Fibroblast of skin of left biceps (primary cell): ENCODE results near the gene QSOX2.
"Not testable (repeated sequence)": the region's sequence is repeated elsewhere in the genome, so short reads cannot be mapped to it uniquely, and the experiment has no call there.

Source experiments
- DNase-seq, 2 experiments: peaks; one replicate each; pipeline ENCODE4 v3.0.0-alpha.2; 2013; ENCODE audit warnings: low read depth in 2 of 2

Gene QSOX2

GRCh38 chr9:136266641-136267040 is 21.0 kb upstream of the QSOX2 start:
- DNase-seq = not testable (repeated sequence)

DNA sequence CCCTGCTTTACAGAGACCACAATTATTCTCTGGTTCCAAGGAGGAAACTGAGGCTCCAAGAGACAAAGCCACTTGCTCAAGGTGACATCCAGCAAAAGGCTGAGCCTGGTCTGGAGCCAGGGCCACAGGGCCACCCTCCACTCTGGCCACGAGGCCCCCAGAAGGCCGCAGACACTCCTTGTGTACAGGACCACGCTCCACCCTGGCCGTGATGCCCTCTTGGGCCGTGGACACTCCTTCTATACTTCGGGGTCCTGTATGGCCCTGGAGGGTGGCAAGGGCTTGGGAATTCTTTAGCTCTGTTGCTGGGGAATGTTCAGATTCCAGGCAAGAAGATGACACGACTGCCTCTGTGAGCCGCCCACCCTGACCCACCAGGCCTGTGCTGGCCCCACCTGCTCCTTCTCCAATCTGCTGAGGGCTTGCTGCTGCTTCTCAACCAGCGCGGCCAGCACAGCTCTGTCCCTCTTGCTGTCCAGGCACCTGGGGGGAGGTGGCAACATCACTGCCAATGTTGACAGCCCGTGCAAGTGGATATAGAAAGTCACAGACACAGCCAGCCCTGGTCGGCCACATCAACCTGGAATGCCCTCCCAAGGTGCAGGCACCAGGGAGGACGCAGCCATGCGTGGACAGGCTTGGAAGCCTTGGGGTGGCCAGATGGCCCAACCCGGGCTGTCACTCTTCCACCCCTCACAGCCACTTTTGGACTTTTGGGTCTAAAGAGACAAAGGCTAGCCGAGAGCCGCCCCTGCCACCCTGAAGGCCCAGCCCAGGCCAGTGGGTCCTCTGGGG is 20.1 kb upstream of the QSOX2 start:
- no peak for DNase-seq

- no peak for DNase-seq
Observed at GRCh38 chr9:136264441-136265405, 19.1 kb upstream of the QSOX2 start.

DNA sequence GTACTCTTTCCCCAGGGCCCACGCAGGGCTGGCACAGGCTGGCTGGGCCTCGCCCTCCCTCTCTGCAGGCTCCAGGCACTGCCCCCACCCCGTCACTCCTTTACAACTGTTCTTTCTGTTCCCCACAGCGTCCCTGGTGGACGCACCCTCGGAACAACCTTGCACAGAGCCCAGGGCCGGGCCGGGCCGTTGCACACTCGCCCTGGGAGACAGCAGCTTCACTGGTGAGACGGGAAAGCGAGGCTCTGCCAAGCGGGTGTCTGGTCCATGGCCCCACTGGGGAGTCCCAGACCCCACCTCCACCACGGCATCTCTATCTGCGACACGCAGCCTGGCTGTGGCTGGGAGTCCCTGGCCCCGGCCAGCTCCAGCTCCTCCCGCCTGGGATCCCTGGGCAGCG is 18.4 kb upstream of the QSOX2 start:
- DNase-seq = no peak

GRCh38 chr9:136262671-136263178 is 17.1 kb upstream of the QSOX2 start:
- DNase-seq = no peak

GRCh38 chr9:136261686-136262430 is 16.2 kb upstream of the QSOX2 start:
- DNase-seq = no peak

DNA sequence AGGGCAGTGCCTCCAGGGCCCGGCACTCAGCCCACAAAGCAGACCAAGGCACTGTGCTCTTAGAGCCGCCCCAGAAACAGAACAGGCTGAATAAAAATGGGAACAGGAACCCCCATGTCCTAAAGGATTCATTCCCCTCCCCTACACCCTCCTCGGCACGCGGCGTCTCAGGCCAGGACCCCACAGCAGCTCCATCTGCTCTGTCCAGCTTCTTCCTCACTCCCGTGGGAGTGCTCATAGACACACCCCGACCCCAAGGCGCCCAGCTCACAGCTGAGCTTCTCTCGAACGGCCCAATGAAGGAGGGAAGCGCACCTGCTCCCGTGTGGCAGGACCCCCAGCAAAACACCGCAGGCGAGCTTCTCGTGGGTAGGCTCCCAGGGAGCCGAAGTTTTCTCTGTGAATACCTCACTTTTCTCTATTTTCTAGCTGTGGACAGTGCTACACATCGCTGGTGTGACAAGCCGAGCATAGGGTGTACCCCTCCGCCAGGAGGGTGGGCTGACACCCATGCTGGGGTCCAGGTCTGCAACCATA is 15.4 kb upstream of the QSOX2 start:
- DNase-seq = no peak

DNA sequence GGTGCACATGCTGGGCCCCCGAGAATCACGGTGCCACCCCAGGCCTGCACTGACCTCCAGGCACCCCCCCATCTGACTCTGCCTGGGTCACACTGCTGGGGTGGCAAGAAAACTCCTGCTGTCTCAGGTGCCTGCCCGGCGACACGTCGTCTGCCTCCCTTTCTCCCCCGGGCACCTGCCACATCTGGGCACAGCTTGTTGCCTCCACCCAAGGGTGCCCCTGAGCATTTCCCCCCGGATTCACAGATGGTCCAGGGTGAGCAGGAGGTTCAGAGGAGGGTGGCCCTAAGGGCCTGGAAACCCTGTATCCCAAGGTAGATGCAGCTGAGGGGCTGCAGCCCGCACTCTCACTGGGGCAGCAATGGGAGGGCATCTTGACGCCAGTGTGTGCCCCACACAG is 14.9 kb upstream of the QSOX2 start:
- no peak for DNase-seq

DNA sequence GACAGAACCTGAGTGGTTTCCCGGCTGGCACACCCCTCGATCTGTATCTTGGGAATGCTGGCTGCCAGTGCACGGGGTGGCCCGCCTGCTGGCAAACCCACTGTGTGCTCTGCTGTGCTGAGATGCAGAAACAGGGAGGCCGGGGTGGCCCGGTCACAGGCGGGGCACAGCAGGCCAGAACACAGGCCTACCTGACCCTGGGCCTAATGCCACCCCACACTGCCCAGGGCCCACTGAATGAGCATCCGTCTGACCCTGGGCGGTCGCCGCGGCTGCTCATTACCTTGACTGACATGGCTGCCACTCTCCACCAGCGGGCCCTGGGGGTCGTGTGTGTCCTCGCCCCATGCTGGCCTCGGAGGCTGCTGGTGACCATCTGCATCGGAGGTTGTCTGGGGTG is 14.2 kb upstream of the QSOX2 start:
- no peak for DNase-seq

DNA sequence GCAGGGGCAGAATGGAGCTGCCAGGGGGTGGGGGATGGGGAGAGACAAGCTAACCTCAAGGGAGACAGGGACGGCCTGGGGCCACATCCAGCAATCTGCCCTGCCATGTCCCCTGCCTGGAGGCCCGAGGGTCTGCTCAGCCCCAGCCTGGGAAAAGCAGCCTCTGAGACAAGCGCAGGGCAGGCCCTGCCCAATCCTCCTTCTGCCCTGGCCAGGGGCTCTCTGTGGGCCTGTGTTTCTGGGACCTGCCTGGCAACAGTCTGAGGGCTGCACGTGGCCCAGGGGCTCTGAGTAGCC is 13.9 kb upstream of the QSOX2 start:
- no peak for DNase-seq

DNA sequence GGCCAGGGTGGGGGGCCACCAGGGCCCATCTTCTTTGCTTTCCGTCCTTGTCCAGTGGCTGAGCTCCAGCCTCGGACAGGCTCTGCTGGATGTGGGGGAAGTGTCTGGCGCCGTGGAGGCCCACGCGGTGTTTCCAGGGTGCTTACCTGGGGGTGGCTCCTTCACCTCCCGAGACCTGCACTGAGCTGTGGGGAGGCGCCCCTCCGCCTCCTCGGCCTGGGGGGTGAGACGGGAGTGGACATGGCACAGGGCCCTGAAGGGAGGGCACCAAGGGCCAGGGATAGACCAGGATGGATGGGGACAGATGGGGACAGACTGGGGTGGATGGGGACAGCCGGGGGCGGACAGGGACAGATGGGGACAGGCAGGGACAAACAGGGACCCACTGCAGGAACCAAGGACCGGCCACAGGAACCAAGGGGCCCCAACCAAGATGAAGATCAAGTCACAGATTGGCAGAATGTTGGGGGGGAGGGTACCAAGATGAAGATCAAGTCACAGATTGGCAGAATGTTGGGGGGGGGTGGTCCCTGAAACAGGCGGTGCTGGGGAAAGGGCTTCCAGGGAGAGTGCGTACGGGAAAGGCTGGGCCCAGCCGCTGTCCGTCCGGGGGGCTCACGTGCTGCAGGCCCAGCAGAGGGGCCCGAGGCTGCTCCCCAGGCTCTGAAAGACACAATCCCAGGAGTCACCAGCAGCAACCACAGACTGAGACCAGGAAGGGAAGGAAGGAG is 13.3 kb upstream of the QSOX2 start:
- no peak for DNase-seq

DNA sequence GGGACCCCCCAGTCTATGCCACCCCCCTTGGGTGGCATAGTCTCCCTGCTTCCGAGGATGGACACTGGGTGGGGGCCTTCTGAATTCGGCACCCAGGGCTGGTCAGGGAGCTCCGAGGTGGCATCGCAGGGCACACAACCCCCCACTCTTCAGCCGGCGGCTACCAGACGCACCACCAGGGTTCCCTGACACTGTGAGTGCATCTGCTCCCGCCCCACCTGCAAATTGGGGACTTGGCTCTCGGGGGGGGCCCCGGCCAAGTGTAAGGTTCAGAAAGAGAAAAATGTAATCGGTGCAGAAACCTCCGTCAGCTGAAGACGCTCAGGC is 12.7 kb upstream of the QSOX2 start:
- DNase-seq = no peak

- no peak for DNase-seq
Observed at GRCh38 chr9:136257381-136258298, 12.0 kb upstream of the QSOX2 start.

GRCh38 chr9:136255896-136256890 is 10.6 kb upstream of the QSOX2 start:
- DNase-seq = no peak

- no peak for DNase-seq
Observed at GRCh38 chr9:136255166-136255538, 9.5 kb upstream of the QSOX2 start.

GRCh38 chr9:136254381-136255165 is 9.0 kb upstream of the QSOX2 start:
- no peak for DNase-seq

DNA sequence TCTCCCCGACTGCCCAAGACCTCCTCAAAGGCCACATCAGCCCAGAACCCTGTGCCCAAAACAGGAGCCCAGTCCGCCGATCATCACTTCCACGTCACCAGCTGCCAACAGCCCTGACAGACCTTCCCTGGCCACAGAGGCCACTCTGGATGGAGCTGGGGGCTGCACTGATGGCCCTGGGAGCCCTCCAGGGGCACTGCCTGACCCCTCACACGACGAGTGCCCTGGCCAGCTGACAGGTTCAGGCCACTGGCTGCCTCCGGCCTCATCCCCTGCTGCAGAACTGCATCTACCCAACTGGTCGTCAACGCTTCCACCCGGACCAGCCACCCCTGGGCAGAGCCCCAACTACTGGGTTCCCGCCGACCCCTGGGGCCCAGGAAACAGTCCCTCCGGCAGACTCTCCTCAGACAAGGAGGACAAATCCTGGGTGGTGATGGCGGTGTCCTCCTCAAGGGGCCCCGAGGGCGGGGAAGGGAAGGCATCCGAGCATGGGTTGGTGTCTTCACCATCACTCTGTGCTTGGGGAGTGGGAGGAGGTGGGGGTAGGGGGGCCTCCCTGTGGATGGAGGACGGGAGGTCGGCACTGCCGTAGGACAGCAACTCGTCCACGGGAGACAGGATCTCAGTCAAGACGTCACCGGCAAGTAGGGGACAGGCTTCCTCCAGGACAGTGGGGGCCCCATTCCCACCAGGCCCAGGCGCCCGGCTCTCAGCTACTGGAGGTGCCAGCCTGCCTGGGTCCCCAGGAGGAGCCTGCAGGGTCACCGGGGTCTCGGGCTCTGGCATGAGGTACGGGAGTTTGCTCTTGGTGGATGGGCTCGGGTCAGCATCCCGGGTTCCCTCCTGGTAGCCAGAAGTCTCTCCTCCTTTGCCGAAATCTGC is 7.9 kb upstream of the QSOX2 start:
- DNase-seq = no peak
